Glomerular visceral epithelial cell (primary cell): ENCODE data around the gene INSYN2A.
A peak's percentile ranks its signal among the peaks of the same experiment; 100 is the strongest.

Source experiments
- DNase-seq: peaks from one replicate; pipeline ENCODE4 v3.0.0-alpha.2; 2016; ENCODE audit errors: extremely low spot score

The INSYN2A gene

GRCh38 chr10:127154831-127155620 is 41.4 kb downstream of the INSYN2A start:
- no peak for DNase-seq

- no peak for DNase-seq
These were observed 43.2 kb downstream of the INSYN2A start for GRCh38 chr10:127153181-127153580.

DNA sequence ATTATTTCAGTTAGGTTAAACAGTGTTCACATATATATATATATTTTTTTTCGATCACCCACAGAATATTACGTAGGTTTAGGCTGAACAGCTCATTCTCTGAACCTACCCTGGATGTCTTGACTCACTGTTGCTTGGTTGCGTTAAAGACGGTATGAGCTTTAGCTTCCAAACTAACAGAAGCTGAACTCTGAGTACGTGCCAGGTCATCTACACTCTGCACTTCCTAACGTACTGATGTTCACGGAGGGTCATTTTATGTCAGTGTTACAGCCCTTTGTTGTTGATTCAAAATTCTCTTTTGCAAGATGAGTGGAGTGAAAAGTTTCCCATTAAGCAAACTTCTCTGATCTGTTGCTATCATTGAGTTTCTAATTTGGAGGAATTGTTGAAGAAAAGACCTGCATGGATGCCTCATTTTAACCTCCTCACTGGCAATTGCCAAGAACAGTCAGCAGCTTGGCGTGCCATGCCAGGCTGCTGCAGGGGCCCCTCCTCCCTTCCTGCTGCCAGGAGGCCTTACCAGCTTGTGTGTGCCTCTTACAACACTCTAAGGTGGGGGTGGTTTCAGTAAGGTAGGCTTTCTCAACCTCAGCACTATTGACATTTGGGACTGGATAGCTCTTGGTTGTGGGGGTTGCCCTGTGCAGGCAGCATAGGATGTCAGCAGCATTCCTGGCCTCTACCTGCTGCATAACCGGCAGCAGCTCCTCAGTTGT is 44.3 kb downstream of the INSYN2A start:
- DNase-seq, result peak; percentile 37

DNA sequence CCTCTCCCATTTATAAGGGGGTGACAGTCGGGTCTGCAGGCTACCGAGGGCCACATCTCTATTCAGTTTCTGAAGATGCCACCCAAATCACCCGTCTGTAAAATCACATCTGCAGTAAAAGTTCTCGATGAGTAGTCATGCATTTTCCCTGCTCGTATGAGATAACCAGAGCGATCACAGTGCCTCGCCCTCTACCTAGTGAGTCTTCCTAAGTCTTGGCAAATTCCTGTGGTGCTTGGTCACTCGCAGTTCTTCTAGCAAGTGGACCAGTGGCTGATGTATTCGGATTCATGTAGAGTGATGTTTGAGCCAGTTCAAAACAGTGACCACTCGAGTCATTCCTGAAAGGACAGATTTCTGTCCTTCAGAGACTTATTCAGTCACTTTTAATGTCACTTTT is 44.9 kb downstream of the INSYN2A start:
- DNase-seq, result peak; percentile 85

- peak; percentile 77 for DNase-seq
These were observed 46.3 kb downstream of the INSYN2A start for GRCh38 chr10:127150136-127150535.

DNA sequence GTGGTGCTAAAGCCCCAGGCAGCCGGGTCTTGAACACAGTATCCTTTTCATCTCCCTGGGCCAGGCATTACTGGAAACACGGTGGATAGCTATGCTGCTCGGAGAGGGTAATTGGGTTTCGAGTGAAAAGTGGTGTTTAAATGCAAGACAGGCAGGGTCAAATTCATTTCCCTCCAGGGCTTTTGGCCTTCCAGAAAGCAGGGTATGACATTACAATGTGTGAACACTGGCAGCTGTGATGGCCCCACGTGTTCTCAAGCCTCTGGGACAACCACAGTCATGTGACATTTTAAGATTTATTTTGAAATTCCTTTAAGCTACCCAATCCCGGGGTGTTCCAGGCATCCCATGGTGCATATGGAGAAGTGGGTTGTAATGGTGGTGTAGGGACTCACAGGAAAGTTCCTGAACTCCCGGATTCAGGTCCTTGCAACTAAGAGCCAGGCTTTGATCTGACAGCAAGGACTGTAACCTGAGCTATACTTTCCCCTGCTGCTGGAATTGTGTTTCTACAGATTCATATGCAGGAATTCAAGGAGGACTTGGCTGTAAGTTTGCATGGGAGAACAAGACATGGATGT is 46.8 kb downstream of the INSYN2A start:
- DNase-seq, result peak; percentile 8

- DNase-seq, result peak; percentile 70
These were observed 47.5 kb downstream of the INSYN2A start for GRCh38 chr10:127148933-127149220.

GRCh38 chr10:127148066-127148932 is 48.1 kb downstream of the INSYN2A start:
- DNase-seq, result peak; percentile 81

- no peak for DNase-seq
These were observed 49.7 kb downstream of the INSYN2A start for GRCh38 chr10:127146661-127147060.
